Measurements from ENCODE around the gene EXOC4. TPM values are rescaled to one million over a fixed set of nuclear protein-coding genes. Genes with fewer than 3 reads are reported as not detected.

Gene EXOC4
- total RNA-seq, 2 donors from 2014 or later = 62.0 to 146 TPM

GRCh38 chr7:133931053-133931452 is 678.2 kb downstream of the EXOC4 start:
- no peaks in the 10 kb centered on the region for H3K27me3 ChIP-seq
- H3K9me3 ChIP-seq = no peaks in the 10 kb centered on the region
- WGBS, 2 donors = 70 to 73% methylated on average over 1 of the region's 1 CpG
- H3K4me1 ChIP-seq = no peaks in the 10 kb centered on the region
- H3K36me3 ChIP-seq (replicated peaks in 1 of 2; ENCODE audit: insufficient read depth in 1 of 2, low read depth in 2 of 2) = no peaks in the 10 kb centered on the region
- DNase-seq = no peak
- TF ChIP-seq, protein P1, sequence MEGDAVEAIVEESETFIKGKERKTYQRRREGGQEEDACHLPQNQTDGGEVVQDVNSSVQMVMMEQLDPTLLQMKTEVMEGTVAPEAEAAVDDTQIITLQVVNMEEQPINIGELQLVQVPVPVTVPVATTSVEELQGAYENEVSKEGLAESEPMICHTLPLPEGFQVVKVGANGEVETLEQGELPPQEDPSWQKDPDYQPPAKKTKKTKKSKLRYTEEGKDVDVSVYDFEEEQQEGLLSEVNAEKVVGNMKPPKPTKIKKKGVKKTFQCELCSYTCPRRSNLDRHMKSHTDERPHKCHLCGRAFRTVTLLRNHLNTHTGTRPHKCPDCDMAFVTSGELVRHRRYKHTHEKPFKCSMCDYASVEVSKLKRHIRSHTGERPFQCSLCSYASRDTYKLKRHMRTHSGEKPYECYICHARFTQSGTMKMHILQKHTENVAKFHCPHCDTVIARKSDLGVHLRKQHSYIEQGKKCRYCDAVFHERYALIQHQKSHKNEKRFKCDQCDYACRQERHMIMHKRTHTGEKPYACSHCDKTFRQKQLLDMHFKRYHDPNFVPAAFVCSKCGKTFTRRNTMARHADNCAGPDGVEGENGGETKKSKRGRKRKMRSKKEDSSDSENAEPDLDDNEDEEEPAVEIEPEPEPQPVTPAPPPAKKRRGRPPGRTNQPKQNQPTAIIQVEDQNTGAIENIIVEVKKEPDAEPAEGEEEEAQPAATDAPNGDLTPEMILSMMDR (IDR thresholded peaks at IDR 0.05) = no peak
- TF ChIP-seq POLR2A (IDR thresholded peaks at IDR 0.05) = no peak
- no peak overlapping the region for H3K4me3 ChIP-seq
- no peak overlapping the region for H3K27ac ChIP-seq
- ATAC-seq = no peak
- intact Hi-C loops (cut with DNase I) = no loop called here

GRCh38 chr7:133932591-133932990 is 679.7 kb downstream of the EXOC4 start:
- DNase-seq = no peak
- TF ChIP-seq, protein P1 (IDR thresholded peaks at IDR 0.05) = no peak
- TF ChIP-seq POLR2A (IDR thresholded peaks at IDR 0.05) = no peak
- Histone ChIP-seq H3K4me1 (no peaks in the 10 kb centered on the region), H3K36me3 (replicated peaks in 1 of 2; ENCODE audit: insufficient read depth in 1 of 2, low read depth in 2 of 2) (no peaks in the 10 kb centered on the region), H3K9me3 (no peaks in the 10 kb centered on the region), H3K27ac (no peak overlapping the region), H3K27me3 (no peaks in the 10 kb centered on the region), H3K4me3 (no peak overlapping the region)
- intact Hi-C loops (cut with DNase I) = no loop called here
- 57 to 97% methylated on average over 1 of the region's 1 CpG for WGBS, 2 donors
- ATAC-seq = no peak

DNA sequence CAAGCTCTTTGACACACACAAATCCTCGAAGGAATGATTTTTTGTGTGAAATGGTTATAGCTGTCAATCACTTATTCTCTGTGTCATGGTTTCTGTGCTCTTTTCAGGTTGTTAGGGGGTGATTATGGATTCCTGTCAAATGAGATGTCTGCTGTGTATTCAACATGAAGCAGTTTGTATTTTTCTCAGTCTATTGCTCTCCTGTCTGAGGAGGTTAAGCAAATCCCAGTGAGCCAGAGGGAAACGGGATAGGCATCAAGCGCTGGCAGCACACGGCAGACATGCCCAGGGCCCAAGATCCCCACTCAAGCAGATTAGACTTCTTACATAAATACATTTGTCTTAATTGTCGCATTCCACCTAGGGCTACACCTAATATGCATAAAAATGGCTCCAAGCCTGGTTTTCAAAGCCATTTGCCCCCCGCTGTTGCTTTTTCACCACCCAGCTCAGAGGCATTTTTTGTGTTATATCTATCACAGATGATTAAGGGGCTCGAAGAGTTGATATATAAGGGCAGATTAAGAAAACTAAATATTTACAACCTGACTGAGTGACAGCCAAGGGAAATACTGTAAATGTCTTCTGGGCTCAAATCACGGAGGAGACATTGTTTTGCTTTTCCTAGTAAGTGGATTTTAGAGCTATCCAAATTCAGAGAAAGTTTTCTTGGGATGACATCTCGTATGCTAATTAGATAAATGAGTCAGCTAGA is 681.5 kb downstream of the EXOC4 start:
- Histone ChIP-seq H3K27ac (no peak overlapping the region), H3K9me3 (no peaks in the 10 kb centered on the region), H3K27me3 (no peaks in the 10 kb centered on the region), H3K36me3 (replicated peaks in 1 of 2; ENCODE audit: insufficient read depth in 1 of 2, low read depth in 2 of 2) (no peaks in the 10 kb centered on the region), H3K4me1 (no peaks in the 10 kb centered on the region), H3K4me3 (no peak overlapping the region)
- TF ChIP-seq POLR2A (IDR thresholded peaks at IDR 0.05) = no peak
- TF ChIP-seq, protein P1 (IDR thresholded peaks at IDR 0.05) = no peak
- DNase-seq = no peak
- ATAC-seq = no peak
- intact Hi-C loops (cut with DNase I) = no loop called here
- WGBS, 2 donors = 80 to 85% methylated on average over 9 of the region's 9 CpGs

GRCh38 chr7:133934977-133935330 is 682.1 kb downstream of the EXOC4 start:
- DNase-seq (no peak), ATAC-seq (no peak)
- TF ChIP-seq POLR2A (IDR thresholded peaks at IDR 0.05) = no peak
- TF ChIP-seq, protein P1 (IDR thresholded peaks at IDR 0.05) = no peak
- no peaks in the 10 kb centered on the region for H3K9me3 ChIP-seq
- intact Hi-C loops (cut with DNase I) = no loop called here
- WGBS, 2 donors = 100% methylated on average over 2 of the region's 2 CpGs
- no peak overlapping the region for H3K27ac ChIP-seq
- no peaks in the 10 kb centered on the region for H3K4me1 ChIP-seq
- H3K36me3 ChIP-seq (replicated peaks in 1 of 2; ENCODE audit: insufficient read depth in 1 of 2, low read depth in 2 of 2) = no peaks in the 10 kb centered on the region
- no peak overlapping the region for H3K4me3 ChIP-seq
- H3K27me3 ChIP-seq = no peaks in the 10 kb centered on the region

GRCh38 chr7:133936074-133936473 is 683.2 kb downstream of the EXOC4 start:
- no peak for ATAC-seq
- H3K27me3 ChIP-seq = no peaks in the 10 kb centered on the region
- no peaks in the 10 kb centered on the region for H3K4me1 ChIP-seq
- 64 to 69% methylated on average over 7 of the region's 7 CpGs for WGBS, 2 donors
- H3K9me3 ChIP-seq = no peaks in the 10 kb centered on the region
- no peak overlapping the region for H3K27ac ChIP-seq
- TF ChIP-seq, protein P1 (IDR thresholded peaks at IDR 0.05) = no peak
- TF ChIP-seq POLR2A (IDR thresholded peaks at IDR 0.05) = no peak
- DNase-seq = no peak
- no peak overlapping the region for H3K4me3 ChIP-seq
- H3K36me3 ChIP-seq (replicated peaks in 1 of 2; ENCODE audit: insufficient read depth in 1 of 2, low read depth in 2 of 2) = no peaks in the 10 kb centered on the region
- intact Hi-C loops (cut with DNase I) = no loop called here
